ENCODE measurements around the gene DNAJC11. TPM values are rescaled to one million over a fixed set of nuclear protein-coding genes. Genes with fewer than 3 reads are reported as not detected.

The DNAJC11 gene
- total RNA-seq, 1 experiment from 2014 or later = 75.6 TPM

DNA sequence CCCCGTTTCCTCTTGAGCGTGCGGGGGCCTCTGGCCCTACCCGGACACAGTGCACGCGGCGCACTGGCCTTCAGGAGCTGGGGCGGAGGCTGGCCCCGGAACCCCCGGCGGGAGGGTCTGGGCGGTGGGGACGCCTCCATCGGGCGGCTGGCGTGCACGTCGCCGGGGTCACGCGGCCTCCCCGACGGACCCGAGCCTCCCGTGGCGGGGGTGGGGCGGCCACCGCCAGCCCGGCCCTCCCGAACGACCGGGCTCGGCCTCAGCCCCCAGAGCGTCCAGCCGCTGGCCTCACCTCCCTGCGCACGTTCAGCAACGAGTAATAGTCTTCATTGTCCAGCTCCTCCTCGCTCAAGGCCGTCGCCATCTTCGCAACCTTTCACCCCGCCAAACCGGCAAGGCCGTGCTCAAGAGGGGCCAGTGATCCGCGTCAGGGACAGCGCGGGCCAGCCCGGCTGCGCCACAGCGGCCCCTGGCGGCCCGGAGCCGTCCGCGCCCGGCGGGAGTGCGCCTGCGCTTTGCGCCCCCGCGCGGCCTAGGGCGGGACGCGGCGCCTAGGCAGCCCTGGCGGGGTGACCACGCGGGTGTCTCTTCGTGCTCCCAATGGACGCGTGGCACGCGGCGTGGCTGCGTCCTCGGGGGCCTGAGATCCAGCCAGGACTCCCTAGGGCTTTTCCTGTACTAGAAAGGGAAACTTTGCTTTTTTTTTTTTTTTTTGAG, at the start of gene DNAJC11 (continued):
- TF ChIP-seq SRF (IDR thresholded peaks at IDR 0.05; ENCODE audit: low read depth) = no peak; the same call in 1 of the 2 replicates
- no peak for TF ChIP-seq JUND (IDR thresholded peaks at IDR 0.05)
- TF ChIP-seq EZH2 (IDR thresholded peaks at IDR 0.05) = no peak
- TF ChIP-seq, protein P1, sequence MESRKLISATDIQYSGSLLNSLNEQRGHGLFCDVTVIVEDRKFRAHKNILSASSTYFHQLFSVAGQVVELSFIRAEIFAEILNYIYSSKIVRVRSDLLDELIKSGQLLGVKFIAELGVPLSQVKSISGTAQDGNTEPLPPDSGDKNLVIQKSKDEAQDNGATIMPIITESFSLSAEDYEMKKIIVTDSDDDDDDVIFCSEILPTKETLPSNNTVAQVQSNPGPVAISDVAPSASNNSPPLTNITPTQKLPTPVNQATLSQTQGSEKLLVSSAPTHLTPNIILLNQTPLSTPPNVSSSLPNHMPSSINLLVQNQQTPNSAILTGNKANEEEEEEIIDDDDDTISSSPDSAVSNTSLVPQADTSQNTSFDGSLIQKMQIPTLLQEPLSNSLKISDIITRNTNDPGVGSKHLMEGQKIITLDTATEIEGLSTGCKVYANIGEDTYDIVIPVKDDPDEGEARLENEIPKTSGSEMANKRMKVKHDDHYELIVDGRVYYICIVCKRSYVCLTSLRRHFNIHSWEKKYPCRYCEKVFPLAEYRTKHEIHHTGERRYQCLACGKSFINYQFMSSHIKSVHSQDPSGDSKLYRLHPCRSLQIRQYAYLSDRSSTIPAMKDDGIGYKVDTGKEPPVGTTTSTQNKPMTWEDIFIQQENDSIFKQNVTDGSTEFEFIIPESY (IDR thresholded peaks at IDR 0.05; ENCODE audit: extremely low read depth, insufficient replicate concordance, low read length) = peak; percentile 66
- peak; percentile 90 for TF ChIP-seq EGR1 (IDR thresholded peaks at IDR 0.05; ENCODE audit: low read depth)
- no peak for TF ChIP-seq ELF1 (IDR thresholded peaks at IDR 0.05; ENCODE audit: borderline replicate concordance, low read depth)

- ChIA-PET POLR2A (no interaction called here), RAD21 (ENCODE audit: low non-redundant PET in 1 of 2, low total read pairs in 2 of 2, uncharacterized antibody in 2 of 2, unreplicated experiment in 2 of 2) (no interaction called here), CTCF (no interaction called here)
- Histone ChIP-seq H3K9ac (ENCODE audit: low read length) (no peak overlapping the region), H2AFZ (ENCODE audit: low read depth, low read length, poor library complexity, severe bottlenecking) (no peak overlapping the region), H3K36me3 (ENCODE audit: control insufficient read depth in 1 of 2, insufficient read depth in 2 of 2, low read length in 2 of 2) (no peaks in the 10 kb centered on the region), H3K27me3 (ENCODE audit: insufficient read depth, low read length) (no peaks in the 10 kb centered on the region; the same call in 1 of the 2 replicates), H3K9me3 (ENCODE audit: control insufficient read depth in 1 of 2, insufficient read depth in 1 of 2, low read depth in 1 of 2, low read length in 2 of 2) (no peaks in the 10 kb centered on the region), H3K4me2 (ENCODE audit: low read length) (no peak overlapping the region), H3K79me2 (ENCODE audit: insufficient read depth, low read length) (no peaks in the 10 kb centered on the region), H3K9me2 (ENCODE audit: insufficient read depth) (no peaks in the 10 kb centered on the region), H4K20me1 (ENCODE audit: insufficient read depth) (no peaks in the 10 kb centered on the region), H3K27ac (ENCODE audit: low read depth, low read length) (no peak overlapping the region), H3K4me1 (ENCODE audit: control insufficient read depth in 1 of 2, insufficient read depth in 2 of 2, low read length in 2 of 2) (peaks cover 0 to 3% of the 10 kb centered on the region in 2 experiments; a peak in 1 of 4 replicates), H3K4me3 (replicated peaks in 1 of 2; ENCODE audit: low read depth in 1 of 2, low read length in 2 of 2) (no peak overlapping the region)
- TF ChIP-seq YY1 (IDR thresholded peaks at IDR 0.05; ENCODE audit: extremely low read depth, insufficient replicate concordance, low read depth, low read length) (no peak), EZH2phosphoT487 (IDR thresholded peaks at IDR 0.05; ENCODE audit: borderline replicate concordance) (no peak), CBX3 (IDR thresholded peaks at IDR 0.05; ENCODE audit: low read depth) (no peak), FOSL1 (IDR thresholded peaks at IDR 0.05; ENCODE audit: low read depth) (no peak), RAD21 (IDR thresholded peaks at IDR 0.05; ENCODE audit: low read depth) (no peak), ZNF274 (IDR thresholded peaks at IDR 0.05; ENCODE audit: low read depth, low read length) (no peak), ZFX (IDR thresholded peaks at IDR 0.05) (no peak), EZH2 (IDR thresholded peaks at IDR 0.05) (no peak), ELF1 (IDR thresholded peaks at IDR 0.05; ENCODE audit: borderline replicate concordance, low read depth) (no peak)
- TF ChIP-seq, protein P1 (IDR thresholded peaks at IDR 0.05; ENCODE audit: extremely low read depth, insufficient replicate concordance, low read length) = no peak
- TF ChIP-seq, protein P2, sequence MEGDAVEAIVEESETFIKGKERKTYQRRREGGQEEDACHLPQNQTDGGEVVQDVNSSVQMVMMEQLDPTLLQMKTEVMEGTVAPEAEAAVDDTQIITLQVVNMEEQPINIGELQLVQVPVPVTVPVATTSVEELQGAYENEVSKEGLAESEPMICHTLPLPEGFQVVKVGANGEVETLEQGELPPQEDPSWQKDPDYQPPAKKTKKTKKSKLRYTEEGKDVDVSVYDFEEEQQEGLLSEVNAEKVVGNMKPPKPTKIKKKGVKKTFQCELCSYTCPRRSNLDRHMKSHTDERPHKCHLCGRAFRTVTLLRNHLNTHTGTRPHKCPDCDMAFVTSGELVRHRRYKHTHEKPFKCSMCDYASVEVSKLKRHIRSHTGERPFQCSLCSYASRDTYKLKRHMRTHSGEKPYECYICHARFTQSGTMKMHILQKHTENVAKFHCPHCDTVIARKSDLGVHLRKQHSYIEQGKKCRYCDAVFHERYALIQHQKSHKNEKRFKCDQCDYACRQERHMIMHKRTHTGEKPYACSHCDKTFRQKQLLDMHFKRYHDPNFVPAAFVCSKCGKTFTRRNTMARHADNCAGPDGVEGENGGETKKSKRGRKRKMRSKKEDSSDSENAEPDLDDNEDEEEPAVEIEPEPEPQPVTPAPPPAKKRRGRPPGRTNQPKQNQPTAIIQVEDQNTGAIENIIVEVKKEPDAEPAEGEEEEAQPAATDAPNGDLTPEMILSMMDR (IDR thresholded peaks at IDR 0.05 in 2 of 3, conservative IDR thresholded peaks at IDR 0.05 in 1 of 3; ENCODE audit: borderline replicate concordance in 1 of 3, insufficient read depth in 1 of 3, low read depth in 2 of 3, low read length in 2 of 3) = no peak
- intact Hi-C loops (cut with micrococcal nuclease) = no loop called here
- BruUV-seq (replicated peaks) = no TSS peak
- DNase-seq (ENCODE audit: low read depth, low spot score) (no peak), ATAC-seq (no peak)
These were observed 48.9 kb upstream of the DNAJC11 start for GRCh38 chr1:6750490-6750889.

Data from HCT116 (cell line).